ENCODE data around the gene BEND5.

BEND5 gene

GRCh38 chr1:48765335-48765734 lies 11.4 kb downstream of the BEND5 start:
- H3K79me2 ChIP-seq (ENCODE audit: control insufficient read depth, insufficient read depth, low read length, unreplicated experiment): no peaks in the 10 kb centered on the region
- H3K36me3 ChIP-seq (ENCODE audit: insufficient read depth, low read length): no peaks in the 10 kb centered on the region

GRCh38 chr1:48761986-48762385 lies 14.7 kb downstream of the BEND5 start:
- Histone ChIP-seq H3K27ac (ENCODE audit: low read depth, low read length) (no peak overlapping the region), H3K79me2 (ENCODE audit: control insufficient read depth, insufficient read depth, low read length, unreplicated experiment) (no peaks in the 10 kb centered on the region), H3K4me1 (ENCODE audit: control insufficient read depth, insufficient read depth, low read length, unreplicated experiment) (no peaks in the 10 kb centered on the region), H3K27me3 (ENCODE audit: insufficient read depth, low read length) (no peaks in the 10 kb centered on the region), H3K4me3 (ENCODE audit: low read depth, low read length) (no peak overlapping the region), H2AFZ (ENCODE audit: low read length, unreplicated experiment) (no peak overlapping the region), H3K36me3 (ENCODE audit: insufficient read depth, low read length) (no peaks in the 10 kb centered on the region)

More at GRCh38 chr1:48765335-48765734, 11.4 kb downstream of the BEND5 start:
- Histone ChIP-seq H3K4me1 (ENCODE audit: control insufficient read depth, insufficient read depth, low read length, unreplicated experiment) (no peaks in the 10 kb centered on the region), H2AFZ (ENCODE audit: low read length, unreplicated experiment) (no peak overlapping the region), H3K27me3 (ENCODE audit: insufficient read depth, low read length) (no peaks in the 10 kb centered on the region), H3K27ac (ENCODE audit: low read depth, low read length) (no peak overlapping the region), H3K4me3 (ENCODE audit: low read depth, low read length) (no peak overlapping the region)

- Histone ChIP-seq H3K27me3 (ENCODE audit: insufficient read depth, low read length) (no peaks in the 10 kb centered on the region), H3K4me1 (ENCODE audit: control insufficient read depth, insufficient read depth, low read length, unreplicated experiment) (no peaks in the 10 kb centered on the region), H3K36me3 (ENCODE audit: insufficient read depth, low read length) (no peaks in the 10 kb centered on the region), H2AFZ (ENCODE audit: low read length, unreplicated experiment) (no peak overlapping the region), H3K4me3 (ENCODE audit: low read depth, low read length) (no peak overlapping the region), H3K27ac (ENCODE audit: low read depth, low read length) (no peak overlapping the region), H3K79me2 (ENCODE audit: control insufficient read depth, insufficient read depth, low read length, unreplicated experiment) (no peaks in the 10 kb centered on the region)
Measured at GRCh38 chr1:48761411-48761810, 15.3 kb downstream of the BEND5 start.

- H3K4me3 ChIP-seq (ENCODE audit: low read depth, low read length): no peak overlapping the region
- H3K4me1 ChIP-seq (ENCODE audit: control insufficient read depth, insufficient read depth, low read length, unreplicated experiment): no peaks in the 10 kb centered on the region
- H3K27me3 ChIP-seq (ENCODE audit: insufficient read depth, low read length): no peaks in the 10 kb centered on the region
- no peaks in the 10 kb centered on the region for H3K79me2 ChIP-seq (ENCODE audit: control insufficient read depth, insufficient read depth, low read length, unreplicated experiment)
- no peaks in the 10 kb centered on the region for H3K36me3 ChIP-seq (ENCODE audit: insufficient read depth, low read length)
- H2AFZ ChIP-seq (ENCODE audit: low read length, unreplicated experiment): no peak overlapping the region
- H3K27ac ChIP-seq (ENCODE audit: low read depth, low read length): no peak overlapping the region
Measured at GRCh38 chr1:48760857-48761256, 15.8 kb downstream of the BEND5 start.

- no peaks in the 10 kb centered on the region for H3K36me3 ChIP-seq (ENCODE audit: insufficient read depth, low read length)
- no peak overlapping the region for H2AFZ ChIP-seq (ENCODE audit: low read length, unreplicated experiment)
- H3K27ac ChIP-seq (ENCODE audit: low read depth, low read length): no peak overlapping the region
- H3K79me2 ChIP-seq (ENCODE audit: control insufficient read depth, insufficient read depth, low read length, unreplicated experiment): no peaks in the 10 kb centered on the region
- no peaks in the 10 kb centered on the region for H3K4me1 ChIP-seq (ENCODE audit: control insufficient read depth, insufficient read depth, low read length, unreplicated experiment)
- no peak overlapping the region for H3K4me3 ChIP-seq (ENCODE audit: low read depth, low read length)
- H3K27me3 ChIP-seq (ENCODE audit: insufficient read depth, low read length): no peaks in the 10 kb centered on the region
Measured at GRCh38 chr1:48758976-48759375, 17.7 kb downstream of the BEND5 start.

GRCh38 chr1:48757363-48757762 lies 19.3 kb downstream of the BEND5 start:
- H3K36me3 ChIP-seq (ENCODE audit: insufficient read depth, low read length): no peaks in the 10 kb centered on the region
- H3K4me3 ChIP-seq (ENCODE audit: low read depth, low read length): no peak overlapping the region
- no peaks in the 10 kb centered on the region for H3K79me2 ChIP-seq (ENCODE audit: control insufficient read depth, insufficient read depth, low read length, unreplicated experiment)
- H3K27ac ChIP-seq (ENCODE audit: low read depth, low read length): no peak overlapping the region
- no peaks in the 10 kb centered on the region for H3K27me3 ChIP-seq (ENCODE audit: insufficient read depth, low read length)
- H3K4me1 ChIP-seq (ENCODE audit: control insufficient read depth, insufficient read depth, low read length, unreplicated experiment): no peaks in the 10 kb centered on the region
- H2AFZ ChIP-seq (ENCODE audit: low read length, unreplicated experiment): no peak overlapping the region

- H3K27ac ChIP-seq (ENCODE audit: low read depth, low read length): no peak overlapping the region
- no peaks in the 10 kb centered on the region for H3K27me3 ChIP-seq (ENCODE audit: insufficient read depth, low read length)
- H2AFZ ChIP-seq (ENCODE audit: low read length, unreplicated experiment): no peak overlapping the region
- H3K79me2 ChIP-seq (ENCODE audit: control insufficient read depth, insufficient read depth, low read length, unreplicated experiment): no peaks in the 10 kb centered on the region
- no peaks in the 10 kb centered on the region for H3K36me3 ChIP-seq (ENCODE audit: insufficient read depth, low read length)
- no peaks in the 10 kb centered on the region for H3K4me1 ChIP-seq (ENCODE audit: control insufficient read depth, insufficient read depth, low read length, unreplicated experiment)
- no peak overlapping the region for H3K4me3 ChIP-seq (ENCODE audit: low read depth, low read length)
Measured at GRCh38 chr1:48756683-48757316, 19.9 kb downstream of the BEND5 start.

GRCh38 chr1:48753293-48753692 lies 23.4 kb downstream of the BEND5 start:
- H3K4me3 ChIP-seq (ENCODE audit: low read depth, low read length): no peak overlapping the region
- H2AFZ ChIP-seq (ENCODE audit: low read length, unreplicated experiment): no peak overlapping the region
- no peaks in the 10 kb centered on the region for H3K36me3 ChIP-seq (ENCODE audit: insufficient read depth, low read length)
- no peaks in the 10 kb centered on the region for H3K4me1 ChIP-seq (ENCODE audit: control insufficient read depth, insufficient read depth, low read length, unreplicated experiment)
- no peak overlapping the region for H3K27ac ChIP-seq (ENCODE audit: low read depth, low read length)
- no peaks in the 10 kb centered on the region for H3K79me2 ChIP-seq (ENCODE audit: control insufficient read depth, insufficient read depth, low read length, unreplicated experiment)
- H3K27me3 ChIP-seq (ENCODE audit: insufficient read depth, low read length): no peaks in the 10 kb centered on the region

GRCh38 chr1:48750109-48750508 lies 26.6 kb downstream of the BEND5 start:
- H3K36me3 ChIP-seq (ENCODE audit: insufficient read depth, low read length): no peaks in the 10 kb centered on the region
- no peak overlapping the region for H2AFZ ChIP-seq (ENCODE audit: low read length, unreplicated experiment)
- no peak overlapping the region for H3K4me3 ChIP-seq (ENCODE audit: low read depth, low read length)
- H3K4me1 ChIP-seq (ENCODE audit: control insufficient read depth, insufficient read depth, low read length, unreplicated experiment): no peaks in the 10 kb centered on the region
- no peaks in the 10 kb centered on the region for H3K79me2 ChIP-seq (ENCODE audit: control insufficient read depth, insufficient read depth, low read length, unreplicated experiment)
- no peak overlapping the region for H3K27ac ChIP-seq (ENCODE audit: low read depth, low read length)
- no peaks in the 10 kb centered on the region for H3K27me3 ChIP-seq (ENCODE audit: insufficient read depth, low read length)

GRCh38 chr1:48749068-48749467 lies 27.6 kb downstream of the BEND5 start:
- H3K4me1 ChIP-seq (ENCODE audit: control insufficient read depth, insufficient read depth, low read length, unreplicated experiment): no peaks in the 10 kb centered on the region
- no peaks in the 10 kb centered on the region for H3K27me3 ChIP-seq (ENCODE audit: insufficient read depth, low read length)
- no peak overlapping the region for H2AFZ ChIP-seq (ENCODE audit: low read length, unreplicated experiment)
- no peaks in the 10 kb centered on the region for H3K36me3 ChIP-seq (ENCODE audit: insufficient read depth, low read length)
- no peaks in the 10 kb centered on the region for H3K79me2 ChIP-seq (ENCODE audit: control insufficient read depth, insufficient read depth, low read length, unreplicated experiment)
- H3K4me3 ChIP-seq (ENCODE audit: low read depth, low read length): no peak overlapping the region
- no peak overlapping the region for H3K27ac ChIP-seq (ENCODE audit: low read depth, low read length)

GRCh38 chr1:48746906-48747305 lies 29.8 kb downstream of the BEND5 start:
- Histone ChIP-seq H3K27me3 (ENCODE audit: insufficient read depth, low read length) (no peaks in the 10 kb centered on the region), H3K4me1 (ENCODE audit: control insufficient read depth, insufficient read depth, low read length, unreplicated experiment) (no peaks in the 10 kb centered on the region), H3K79me2 (ENCODE audit: control insufficient read depth, insufficient read depth, low read length, unreplicated experiment) (no peaks in the 10 kb centered on the region), H3K36me3 (ENCODE audit: insufficient read depth, low read length) (no peaks in the 10 kb centered on the region), H3K27ac (ENCODE audit: low read depth, low read length) (no peak overlapping the region), H3K4me3 (ENCODE audit: low read depth, low read length) (no peak overlapping the region), H2AFZ (ENCODE audit: low read length, unreplicated experiment) (no peak overlapping the region)
